COLO829 (cell line): Measurements from ENCODE around the gene DTX3.
"Not testable (repeated sequence)": the region's sequence is repeated elsewhere in the genome, so short reads cannot be mapped to it uniquely, and the experiment has no call there.

ENCODE experiments used
- DNase-seq: peaks from one replicate; pipeline ENCODE4 v3.0.0; 2012; ENCODE audit warnings: low spot score

The DTX3 gene

DNA sequence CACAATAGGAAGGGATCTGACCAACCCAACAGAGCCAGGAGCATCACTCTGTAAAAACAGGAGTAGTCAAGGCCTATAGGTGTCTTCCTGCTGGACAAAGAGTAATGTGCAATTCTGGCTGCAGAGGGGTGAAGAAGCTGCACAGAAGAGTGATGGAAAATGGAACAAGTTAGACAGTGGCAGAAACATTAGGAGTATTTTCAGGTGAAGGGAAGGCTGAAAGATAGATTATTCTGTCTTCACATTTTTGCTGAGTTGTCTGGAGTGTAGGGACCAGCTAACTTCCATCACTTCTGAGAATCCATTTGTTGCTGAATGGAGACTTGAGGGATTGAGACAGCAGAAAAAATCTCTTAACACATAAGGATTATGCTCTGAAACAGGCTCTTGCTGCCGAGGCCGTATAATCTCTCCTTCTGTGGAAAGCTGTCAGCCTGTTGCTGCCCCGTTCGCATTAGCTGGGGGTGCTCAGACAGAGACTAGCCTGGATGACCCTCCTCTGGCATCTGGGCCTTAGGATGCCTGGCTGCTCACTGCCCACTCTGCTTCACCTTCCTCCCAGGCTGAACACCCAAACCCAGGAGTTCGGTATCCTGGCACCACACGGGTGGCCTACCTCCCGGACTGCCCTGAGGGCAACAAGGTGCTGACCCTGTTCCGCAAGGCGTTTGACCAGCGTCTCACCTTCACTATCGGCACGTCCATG, 3.5 kb downstream of the DTX3 start:
- no peak for DNase-seq

- DNase-seq, result no peak
Observed at GRCh38 chr12:57609101-57609780, 4.6 kb downstream of the DTX3 start.

DNA sequence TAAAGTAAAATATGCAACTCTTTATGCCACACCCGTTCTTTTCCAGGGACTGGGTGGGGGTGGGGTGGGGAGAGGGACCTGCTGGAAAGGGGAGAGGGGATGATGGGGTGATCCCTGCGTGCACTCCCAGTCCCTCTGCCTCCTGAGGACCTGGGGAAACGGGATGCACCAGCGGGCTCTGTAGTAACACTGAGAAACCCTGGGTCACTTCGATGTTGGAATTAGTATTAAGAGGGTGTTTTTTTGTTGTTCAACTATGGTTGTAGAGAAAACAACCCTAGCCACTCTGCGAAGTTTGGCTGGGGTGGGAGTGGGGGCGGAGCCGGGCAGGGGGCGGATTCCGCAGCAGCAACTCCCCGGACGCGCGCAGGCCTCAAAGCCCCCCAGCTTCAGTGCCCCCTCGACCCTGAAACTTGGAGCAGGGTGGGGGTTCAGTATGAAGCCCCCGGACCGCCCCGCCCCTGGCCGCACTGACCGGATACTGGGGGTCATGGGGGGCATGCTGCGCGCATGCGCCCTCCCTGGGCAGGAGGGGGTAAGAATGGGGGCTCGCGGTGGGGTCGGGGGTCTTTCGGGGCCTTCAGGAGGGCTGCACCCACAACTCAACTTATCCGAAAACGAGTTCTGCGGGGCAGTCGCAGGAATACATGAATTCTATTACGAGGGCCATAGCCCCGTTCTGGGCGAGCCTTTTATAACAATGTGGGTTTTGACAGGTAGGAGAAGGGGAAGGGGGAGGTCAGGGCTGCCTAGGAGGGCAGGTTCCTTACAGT, 5.3 kb downstream of the DTX3 start:
- DNase-seq, result no peak

DNA sequence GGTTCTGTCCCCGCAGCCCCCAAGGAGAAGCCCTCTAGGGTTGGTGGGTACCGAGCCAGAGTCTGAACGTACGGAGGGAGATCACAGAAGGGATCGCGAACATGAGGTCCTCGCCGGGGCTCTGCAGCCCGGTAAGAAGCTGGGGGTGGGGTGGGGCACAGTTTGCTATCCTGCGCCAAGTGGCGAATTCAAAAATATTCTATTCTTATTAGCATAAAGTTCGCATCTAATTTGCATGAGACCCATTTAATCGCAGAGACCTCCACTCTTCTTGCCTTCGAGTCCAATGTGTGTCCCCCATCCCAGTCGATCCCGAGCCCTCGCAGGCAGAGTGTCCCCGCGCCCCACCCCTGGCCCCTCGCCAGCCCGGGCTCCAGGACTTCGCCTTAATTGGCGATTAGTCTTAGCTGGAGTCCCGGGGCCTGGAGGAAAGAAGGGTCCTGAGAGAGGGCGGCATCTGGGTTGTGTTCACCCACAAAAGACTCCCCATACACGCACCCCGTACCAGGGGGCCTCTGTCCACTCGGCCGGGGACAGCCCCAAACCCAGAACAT, 6.0 kb downstream of the DTX3 start:
- DNase-seq, result no peak

- DNase-seq, result peak; percentile 85
Observed at GRCh38 chr12:57611108-57611826, 6.6 kb downstream of the DTX3 start, which contains the start of gene ARHGEF25. Gene ARHGEF25 (plus strand): TSS chr12:57611435. CDS start chr12:57611895, 460 bp downstream.

DNA sequence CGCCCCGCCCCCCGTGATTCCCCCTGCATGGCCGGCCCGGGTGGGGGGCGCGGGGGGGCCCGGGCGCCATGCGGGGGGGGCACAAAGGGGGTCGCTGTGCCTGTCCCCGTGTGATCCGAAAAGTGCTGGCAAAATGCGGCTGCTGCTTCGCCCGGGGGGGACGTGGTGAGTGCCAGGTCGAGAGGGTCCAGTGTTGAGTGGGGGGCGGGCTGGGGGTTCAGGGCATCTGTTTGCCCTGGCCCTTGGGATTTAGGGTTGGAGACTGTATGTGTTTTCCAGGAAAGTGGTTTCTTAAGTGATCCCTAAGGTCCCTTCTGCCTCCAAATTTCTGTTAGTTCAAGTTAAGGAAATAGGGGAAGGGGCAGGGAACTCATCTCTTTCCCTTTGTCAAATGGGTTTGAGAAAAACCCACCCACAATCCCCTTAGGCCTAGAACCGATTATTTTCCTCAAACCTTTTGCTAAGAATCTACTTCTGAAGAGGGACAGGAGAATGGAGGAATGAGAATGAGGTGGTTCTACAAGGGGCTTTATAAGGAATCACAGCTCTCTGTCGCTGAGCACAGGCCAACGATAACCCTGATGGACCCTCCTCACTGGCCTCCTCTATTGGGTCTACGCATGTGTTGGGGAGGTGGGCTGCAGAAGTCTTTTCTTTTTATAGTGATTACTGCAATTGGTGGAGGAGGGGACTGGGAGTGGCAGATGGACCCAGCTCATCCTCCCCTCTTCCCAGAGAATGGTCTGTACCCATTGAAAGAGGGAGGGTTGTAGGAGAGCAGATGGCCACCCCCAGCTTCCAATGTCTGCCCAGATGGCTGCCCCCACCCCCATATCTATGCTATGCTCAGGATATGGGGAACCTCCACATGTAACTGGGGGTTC, 7.4 kb downstream of the DTX3 start:
- DNase-seq, result no peak

- DNase-seq, result no peak
Observed at GRCh38 chr12:57612711-57613426, 8.2 kb downstream of the DTX3 start.

GRCh38 chr12:57613427-57614109, 8.9 kb downstream of the DTX3 start:
- DNase-seq, result no peak

- no peak for DNase-seq
Observed at GRCh38 chr12:57614178-57614947, 9.7 kb downstream of the DTX3 start.

GRCh38 chr12:57614948-57615500, 10.4 kb downstream of the DTX3 start:
- DNase-seq, result no peak

GRCh38 chr12:57615637-57616036, 11.0 kb downstream of the DTX3 start:
- DNase-seq, result no peak

GRCh38 chr12:57616383-57617101, 11.9 kb downstream of the DTX3 start:
- no peak for DNase-seq

GRCh38 chr12:57617942-57618341, 13.3 kb downstream of the DTX3 start:
- no peak for DNase-seq

DNA sequence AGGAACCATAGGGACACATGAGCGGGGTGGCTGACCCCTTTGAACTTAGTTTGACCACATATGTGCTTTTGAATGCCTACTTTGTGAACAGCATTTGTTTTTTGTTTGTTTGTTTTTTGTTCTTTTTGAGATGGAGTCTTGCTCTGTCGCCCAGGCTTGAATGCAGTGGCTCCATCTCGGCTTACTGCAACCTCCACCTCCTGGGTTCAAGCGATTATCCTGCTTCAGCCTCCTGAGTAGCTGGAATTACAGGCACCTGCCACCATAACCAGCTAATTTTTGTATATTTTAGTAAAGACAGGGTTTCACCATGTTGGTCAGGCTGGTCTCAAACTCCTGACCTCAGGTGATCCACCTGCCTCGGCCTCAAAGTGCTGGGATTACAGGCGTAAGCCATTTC, 13.8 kb downstream of the DTX3 start:
- DNase-seq, result not testable (repeated sequence)

DNA sequence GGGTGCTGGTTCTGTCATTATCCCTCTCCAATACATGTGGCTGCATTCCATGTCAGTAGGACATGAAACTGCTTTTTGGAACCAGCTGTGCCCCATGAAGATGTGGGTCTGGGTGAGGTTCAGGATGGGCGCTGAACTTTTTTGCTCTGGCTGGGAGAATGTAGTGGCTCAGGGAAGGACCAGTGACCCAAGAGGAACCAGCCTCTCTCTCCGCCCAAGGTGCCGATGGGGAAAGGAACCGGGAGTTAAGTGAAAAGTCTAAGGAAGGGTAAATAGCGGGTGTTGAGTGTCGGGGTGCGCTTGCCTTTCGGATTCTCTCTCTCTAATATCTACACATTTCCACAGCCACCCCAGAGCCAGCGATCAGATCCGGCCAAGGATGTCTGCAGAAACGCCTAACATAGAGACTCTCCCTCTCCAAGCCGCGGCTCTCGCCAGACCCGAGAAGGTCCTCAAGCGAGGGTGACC, 14.4 kb downstream of the DTX3 start:
- DNase-seq, result no peak

- DNase-seq, result no peak
Observed at GRCh38 chr12:57619434-57620244, 15.0 kb downstream of the DTX3 start.
